GM23248 (cell line): Measurements from ENCODE around the gene RUFY2.

Experiments
- EZH2 ChIP-seq: fragments of 200-600 bp; sonication (generic); IDR thresholded peaks from 2 replicates; pipeline ENCODE4 v1.6.1; 2018; ENCODE audit warnings: antibody characterized with exemption, mild to moderate bottlenecking; ENCODE audit not compliant: insufficient read depth, poor library complexity, severe bottlenecking
- EZH2phosphoT487 ChIP-seq: fragments of 200-600 bp; sonication (generic); IDR thresholded peaks from 2 replicates; pipeline ENCODE4 v1.6.1; 2018; ENCODE audit warnings: antibody characterized with exemption, moderate library complexity, mild to moderate bottlenecking, low read depth; ENCODE audit not compliant: insufficient read depth

DNA sequence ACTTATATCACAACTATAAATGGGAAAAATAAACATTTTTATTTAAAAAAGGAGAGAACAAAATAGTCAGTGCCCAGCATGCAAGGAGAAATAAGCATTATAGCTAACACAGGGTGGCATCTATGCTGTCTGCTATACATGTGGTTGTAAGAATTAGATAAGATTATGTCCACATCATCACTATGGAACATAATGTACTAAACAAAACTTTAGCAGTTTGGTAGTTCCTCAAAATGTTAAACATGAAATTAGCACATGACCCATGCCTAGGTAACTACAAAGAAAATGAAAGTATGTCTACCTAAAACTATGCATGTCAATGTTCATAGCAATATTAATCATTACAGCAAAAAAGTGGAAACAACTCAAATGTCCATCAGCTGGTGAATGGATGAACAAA, 28.7 kb upstream of the RUFY2 start:
- no peak for TF ChIP-seq EZH2phosphoT487
- TF ChIP-seq EZH2, result no peak
